IMR-90 (cell line): ENCODE data around the gene CHRNB1. TPM values are rescaled to one million over a fixed set of nuclear protein-coding genes. Genes with fewer than 3 reads are reported as not detected.

Source experiments
- ATAC-seq: fragments of 200-7000 bp; cut with Tn5 transposase; 2 replicates; pipeline ENCODE4 v1.9.1; 2020; ENCODE audit warnings: low read depth, mild to moderate bottlenecking, moderate library complexity
- BruUV-seq: library from RNA; stranded (reverse); fragments of 400-500 nt; replicated peaks from 2 replicates; lab custom pipeline; 2021; lab: Mats Ljungman, UMichigan
- CTCF ChIA-PET: fragments of 300-600 bp; formaldehyde crosslinking; extraction: SDS; loops from one replicate; lab custom pipeline; 2021; ENCODE audit warnings: antibody characterized with exemption; lab: Yijun Ruan, JAX
- POLR2A ChIA-PET: fragments of 300-600 bp; sonication (Branson Sonifier 250); formaldehyde crosslinking; loops from one replicate; lab custom pipeline; 2022; ENCODE audit warnings: antibody characterized with exemption; ENCODE audit not compliant: unreplicated experiment; lab: Charles Lee
- DNase-seq: peaks from one replicate; pipeline ENCODE4 v3.0.0; 2013
- H2AFZ ChIP-seq: replicated peaks from 2 replicates; pipeline ENCODE3; 2013; ENCODE audit warnings: low read length, mild to moderate bottlenecking; ENCODE audit not compliant: poor library complexity
- H2AK5ac ChIP-seq: 2 replicates; pipeline ENCODE4 v1.6.1; 2013; ENCODE audit warnings: low read depth, low read length, inconsistent platforms
- H2AK9ac ChIP-seq: replicated peaks from 2 replicates; pipeline ENCODE3; 2013; ENCODE audit warnings: mild to moderate bottlenecking, low read depth, low read length, moderate library complexity; ENCODE audit not compliant: poor library complexity
- H2BK120ac ChIP-seq: 2 replicates; pipeline ENCODE4 v1.6.1; 2013; ENCODE audit warnings: low read depth, low read length, inconsistent platforms
- H2BK15ac ChIP-seq: 3 replicates; pipeline ENCODE4 v1.6.1; 2013; ENCODE audit warnings: low read depth, low read length, inconsistent platforms
- H2BK20ac ChIP-seq: 2 replicates; pipeline ENCODE4 v1.6.1; 2013; ENCODE audit warnings: low read depth, mild to moderate bottlenecking, inconsistent platforms, low read length, moderate library complexity
- H2BK5ac ChIP-seq: 2 replicates; pipeline ENCODE4 v1.6.1; 2013; ENCODE audit warnings: mild to moderate bottlenecking, low read depth, low read length, inconsistent platforms; ENCODE audit not compliant: poor library complexity, severe bottlenecking
- H3K14ac ChIP-seq: replicated peaks from 2 replicates; pipeline ENCODE4 v1.6.1; 2013; ENCODE audit warnings: low read depth, low read length, inconsistent platforms
- H3K18ac ChIP-seq: 2 replicates; pipeline ENCODE4 v1.6.1; 2013; ENCODE audit warnings: low read depth, low read length, control low read depth
- H3K23ac ChIP-seq: 2 replicates; pipeline ENCODE4 v1.6.1; 2013; ENCODE audit warnings: low read depth, low read length, inconsistent platforms
- H3K27ac ChIP-seq: 2 replicates; pipeline ENCODE4 v1.5.1; 2013; ENCODE audit warnings: mild to moderate bottlenecking, control low read depth, low read length; ENCODE audit not compliant: insufficient read depth
- H3K27me3 ChIP-seq: 2 replicates; pipeline ENCODE4 v1.6.1; 2013; ENCODE audit warnings: low read length; ENCODE audit not compliant: control insufficient read depth, insufficient read depth
- H3K36me3 ChIP-seq: 2 replicates; pipeline ENCODE4 v1.6.1; 2013; ENCODE audit warnings: low read length, mixed read lengths; ENCODE audit not compliant: control insufficient read depth, insufficient read depth
- H3K4ac ChIP-seq: 2 replicates; pipeline ENCODE4 v1.6.1; 2013; ENCODE audit warnings: low read depth, low read length, inconsistent platforms
- H3K4me1 ChIP-seq: 2 replicates; pipeline ENCODE4 v1.6.1; 2013; ENCODE audit warnings: low read length, mixed read lengths; ENCODE audit not compliant: control insufficient read depth, insufficient read depth
- H3K4me2 ChIP-seq: 2 replicates; pipeline ENCODE4 v1.6.1; 2013; ENCODE audit warnings: low read depth, mild to moderate bottlenecking, control low read depth, low read length, moderate library complexity
- H3K4me3 ChIP-seq: 2 replicates; pipeline ENCODE4 v1.5.1; 2013; ENCODE audit warnings: low read depth, mild to moderate bottlenecking, control low read depth, low read length, moderate library complexity; ENCODE audit not compliant: insufficient read depth
- H3K56ac ChIP-seq: 2 replicates; pipeline ENCODE4 v1.6.1; 2013; ENCODE audit warnings: low read length, inconsistent platforms; ENCODE audit not compliant: insufficient read depth; ENCODE audit errors: extremely low read depth
- H3K79me1 ChIP-seq, 2 experiments: 2 replicates each; pipeline ENCODE4 v1.6.1; 2013; ENCODE audit warnings: low read length in 2 of 2, inconsistent platforms in 1 of 2, low read depth in 1 of 2
- H3K9ac ChIP-seq: 2 replicates; pipeline ENCODE4 v1.6.1; 2013; ENCODE audit warnings: low read depth, low read length, control low read depth
- H3K9me1 ChIP-seq: 2 replicates; pipeline ENCODE4 v1.6.1; 2013; ENCODE audit warnings: low read length, inconsistent platforms; ENCODE audit not compliant: insufficient read depth
- H3K9me3 ChIP-seq: 2 replicates; pipeline ENCODE4 v1.6.1; 2013; ENCODE audit warnings: low read length; ENCODE audit not compliant: control insufficient read depth, insufficient read depth
- H4K20me1 ChIP-seq: 2 replicates; pipeline ENCODE4 v1.6.1; 2013; ENCODE audit warnings: low read length, inconsistent platforms; ENCODE audit not compliant: insufficient read depth
- H4K5ac ChIP-seq: 2 replicates; pipeline ENCODE4 v1.6.1; 2013; ENCODE audit warnings: mild to moderate bottlenecking, low read depth, low read length, control low read depth
- H4K8ac ChIP-seq, 2 experiments: 2 replicates each; pipeline ENCODE4 v1.6.1; 2013; ENCODE audit warnings: low read depth in 2 of 2, low read length in 2 of 2, control low read depth in 1 of 2, inconsistent platforms in 1 of 2
- H4K91ac ChIP-seq: 2 replicates; pipeline ENCODE4 v1.6.1; 2013; ENCODE audit warnings: low read depth, low read length, inconsistent platforms; ENCODE audit not compliant: insufficient read depth
- BHLHE40 ChIP-seq: fragments of 150-350 bp; IDR thresholded peaks from 2 replicates; pipeline ENCODE4 v1.6.1; 2016; ENCODE audit warnings: mild to moderate bottlenecking, low read depth, low read length
- CEBPB ChIP-seq: IDR thresholded peaks from 2 replicates; pipeline ENCODE4 v1.6.1; 2012; ENCODE audit warnings: low read depth, low read length, improper control_type of control experiment
- CHD1 ChIP-seq: IDR thresholded peaks from 2 replicates; pipeline ENCODE4 v1.6.1; 2012; ENCODE audit warnings: low read depth, low read length, improper control_type of control experiment
- FOS ChIP-seq: fragments of 150-350 bp; IDR thresholded peaks from 2 replicates; pipeline ENCODE4 v1.6.1; 2016; ENCODE audit warnings: low read depth, low read length
- NFE2L2 ChIP-seq: fragments of 150-350 bp; IDR thresholded peaks from 2 replicates; pipeline ENCODE4 v1.6.1; 2016; ENCODE audit warnings: low read depth, mild to moderate bottlenecking, low read length
- POLR2A ChIP-seq: IDR thresholded peaks from 2 replicates; pipeline ENCODE4 v1.6.1; 2012; ENCODE audit warnings: mild to moderate bottlenecking, low read depth, low read length
- RCOR1 ChIP-seq: IDR thresholded peaks from 2 replicates; pipeline ENCODE4 v1.6.1; 2012; ENCODE audit warnings: mild to moderate bottlenecking, low read length, improper control_type of control experiment; ENCODE audit not compliant: insufficient replicate concordance
- SMC3 ChIP-seq: fragments of 150-350 bp; IDR thresholded peaks from 2 replicates; pipeline ENCODE4 v1.6.1; 2016; ENCODE audit warnings: low read depth, mild to moderate bottlenecking, antibody characterized with exemption, low read length, moderate library complexity
- WGBS, 2 experiments: methylation state at CpG; one replicate each; pipeline versions ENCODE4 v1.1.5 to v1.1.7; 2013; ENCODE audit warnings: missing lambda C conversion rate in 2 of 2; ENCODE audit not compliant: insufficient read length in 1 of 2; ENCODE audit errors: extremely low coverage in 2 of 2; 5-methylcytosine and 5-hydroxymethylcytosine counted together
- dilution Hi-C: fragments of 300-500 bp; cut with HindIII; formaldehyde crosslinking; loops from one replicate; pipeline ENCODE4 v1.14.3; 2018; ENCODE audit warnings: low sequenced_read_pairs; ENCODE audit not compliant: unreplicated experiment
- in situ Hi-C: fragments of 300-500 bp; cut with MboI; formaldehyde crosslinking; loops from 3 replicates; pipeline ENCODE4 v1.14.3; 2019; ENCODE audit warnings: low sequenced_read_pairs, inconsistent platforms, mixed read lengths
- intact Hi-C: fragments of 100-400 bp; cut with micrococcal nuclease; formaldehyde crosslinking; loops from 2 replicates; pipeline ENCODE4 v1.10.0; 2022
- polyA plus RNA-seq, 3 experiments: library from polyadenylated mRNA; depleted of rRNA; stranded (reverse); fragments of >200 nt; gene quantifications; 2 replicates each; pipeline ENCODE4 v1.2.3, GENCODE V29; 2012; ENCODE audit warnings: low replicate concordance in 1 of 3
- total RNA-seq: library from RNA; depleted of rRNA; stranded (reverse); fragments of >200 nt; gene quantifications from 2 replicates; pipeline ENCODE4 v1.2.3, GENCODE V29; 2012
- TF ChIP-seq, protein P1 (sequence below): fragments of 150-350 bp; IDR thresholded peaks from 2 replicates; pipeline ENCODE4 v1.6.1; 2017; ENCODE audit warnings: mild to moderate bottlenecking, antibody characterized with exemption, low read length, low read depth

The CHRNB1 gene
- total and polyA plus RNA-seq, 2 of the 4 experiments (the other 2 are of a cell fraction), result 4.3 to 6.0 TPM

GRCh38 chr17:7438656-7439460, 6.0 kb upstream of the CHRNB1 start:
- ATAC-seq (no peak), DNase-seq (no peak)
- no peak overlapping the region for H2BK120ac ChIP-seq
- H3K27me3 ChIP-seq, result peaks cover 34% of the 10 kb centered on the region
- H4K20me1 ChIP-seq, result peaks cover 3% of the 10 kb centered on the region; the same call in 1 of the 2 replicates
- no peak overlapping the region for H3K56ac ChIP-seq
- no peak overlapping the region for H2AFZ ChIP-seq
- H3K4me3 ChIP-seq, result no peak overlapping the region
- H2BK15ac ChIP-seq, result no peak overlapping the region
- no peaks in the 10 kb centered on the region for H3K9me3 ChIP-seq
- H3K27ac ChIP-seq, result no peak overlapping the region
- H3K4me1 ChIP-seq, result peaks cover 8% of the 10 kb centered on the region
- no peak overlapping the region for H3K14ac ChIP-seq
- H3K23ac ChIP-seq, result peak overlapping the region; percentile 33; the same call in 1 of the 2 replicates
- H3K4me2 ChIP-seq, result no peak overlapping the region; the same call in 1 of the 2 replicates
- no peak overlapping the region for H3K18ac ChIP-seq
- 44% methylated on average over 3 of the region's 11 CpGs; no CpG with 5 or more reads in 1 of the 2 experiments for WGBS, 2 experiments
- H4K5ac ChIP-seq, result no peak overlapping the region
- CTCF ChIA-PET, result no interaction called here
- no peak overlapping the region; a peak in 1 of 4 replicates for H4K8ac ChIP-seq
- no peak overlapping the region for H3K4ac ChIP-seq
- H3K9ac ChIP-seq, result no peak overlapping the region
- dilution Hi-C loops, result no loop called here
- no peak overlapping the region; the same call in 1 of the 2 replicates for H4K91ac ChIP-seq
- no peak for TF ChIP-seq NFE2L2
- no peak for TF ChIP-seq FOS
- TF ChIP-seq, protein P1, sequence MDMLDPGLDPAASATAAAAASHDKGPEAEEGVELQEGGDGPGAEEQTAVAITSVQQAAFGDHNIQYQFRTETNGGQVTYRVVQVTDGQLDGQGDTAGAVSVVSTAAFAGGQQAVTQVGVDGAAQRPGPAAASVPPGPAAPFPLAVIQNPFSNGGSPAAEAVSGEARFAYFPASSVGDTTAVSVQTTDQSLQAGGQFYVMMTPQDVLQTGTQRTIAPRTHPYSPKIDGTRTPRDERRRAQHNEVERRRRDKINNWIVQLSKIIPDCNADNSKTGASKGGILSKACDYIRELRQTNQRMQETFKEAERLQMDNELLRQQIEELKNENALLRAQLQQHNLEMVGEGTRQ, result no peak
- TF ChIP-seq RCOR1, result no peak
- no peak for TF ChIP-seq CEBPB
- TF ChIP-seq CHD1, result no peak
- no peak for TF ChIP-seq BHLHE40
- no peak for TF ChIP-seq POLR2A
- TF ChIP-seq SMC3, result no peak
- no peaks in the 10 kb centered on the region for H3K9me1 ChIP-seq
- no peak overlapping the region for H2AK9ac ChIP-seq
- intact Hi-C loops, result loop anchor here (5.0 kb wide), 1 partner anchor 87 kb away; the partner anchor contains the start of gene KCTD11
- H2BK5ac ChIP-seq, result no peak overlapping the region
- BruUV-seq, result no TSS peak
- in situ Hi-C loops, result no loop called here
- peaks cover 0 to 2% of the 10 kb centered on the region in 2 experiments; a peak in 1 of 4 replicates for H3K79me1 ChIP-seq
- POLR2A ChIA-PET, result no interaction called here
- no peak overlapping the region for H2AK5ac ChIP-seq
- no peaks in the 10 kb centered on the region for H3K36me3 ChIP-seq
- H2BK20ac ChIP-seq, result no peak overlapping the region
